Suprapubic skin (tissue), 4 donors: ENCODE data around the gene RNLS. TPM values are rescaled to one million over a fixed set of nuclear protein-coding genes. Genes with fewer than 3 reads are reported as not detected.

Experiments
- DNase-seq, 2 donors: peaks; one replicate each; pipeline ENCODE4 v3.0.0-alpha.2; 2019; ENCODE audit warnings: low spot score in 2 of 2
- H3K27ac ChIP-seq: fragments of 200-600 bp; sonication (generic); one replicate; pipeline ENCODE4 v1.5.1; 2019
- H3K27me3 ChIP-seq: fragments of 200-600 bp; sonication (generic); one replicate; pipeline ENCODE4 v1.5.1; 2019
- H3K36me3 ChIP-seq: fragments of 200-600 bp; sonication (generic); one replicate; pipeline ENCODE4 v1.5.1; 2019
- H3K4me1 ChIP-seq: fragments of 200-600 bp; sonication (generic); one replicate; pipeline ENCODE4 v1.5.1; 2019
- H3K4me3 ChIP-seq: fragments of 200-600 bp; sonication (generic); one replicate; pipeline ENCODE4 v1.5.1; 2019; ENCODE audit warnings: mild to moderate bottlenecking
- H3K9me3 ChIP-seq: fragments of 200-600 bp; sonication (generic); one replicate; pipeline ENCODE4 v1.5.1; 2019
- CTCF ChIP-seq, 2 donors: fragments of 200-600 bp in 1 of 2; fragments of 450-650 bp in 1 of 2; sonication (generic) in 1 of 2; IDR thresholded peaks; one replicate each; pipeline ENCODE4 v1.5.1; 2016 to 2019; ENCODE audit warnings: antibody characterized with exemption in 2 of 2, mild to moderate bottlenecking in 1 of 2, moderate library complexity in 1 of 2
- EP300 ChIP-seq: sonication (generic); formaldehyde crosslinking; IDR thresholded peaks from one replicate; pipeline ENCODE4 v1.6.1; 2017; ENCODE audit warnings: antibody characterized with exemption
- POLR2A ChIP-seq, 2 donors: fragments of 450-650 bp; IDR thresholded peaks; one replicate each; pipeline ENCODE4 v1.6.1; 2017; ENCODE audit warnings: antibody characterized with exemption in 2 of 2, mild to moderate bottlenecking in 2 of 2, moderate library complexity in 2 of 2
- POLR2AphosphoS5 ChIP-seq, 3 donors: sonication (generic); formaldehyde crosslinking; IDR thresholded peaks; one replicate each; pipeline ENCODE4 v1.6.1; 2017; ENCODE audit warnings: antibody characterized with exemption in 3 of 3
- WGBS: methylation state at CpG from one replicate; pipeline ENCODE4 v1.1.5; 2018; 5-methylcytosine and 5-hydroxymethylcytosine counted together
- total RNA-seq, 4 donors: library from RNA; depleted of rRNA; stranded (reverse); fragments of >200 nt; gene quantifications; one replicate each; pipeline ENCODE4 v1.1.0, GENCODE V29; 2016

RNLS gene
- total RNA-seq, 4 donors from 2014 or later, result 9.8 to 23.7 (median 19.2) TPM

- H3K4me1 ChIP-seq, result peaks cover 9% of the 10 kb centered on the region
- no peak overlapping the region for H3K4me3 ChIP-seq
- TF ChIP-seq POLR2AphosphoS5 (IDR thresholded peaks at IDR 0.05) (no peak), POLR2A (IDR thresholded peaks at IDR 0.05) (no peak), EP300 (no peak), CTCF (IDR thresholded peaks at IDR 0.05) (no peak)
- no peaks in the 10 kb centered on the region for H3K36me3 ChIP-seq
- H3K27me3 ChIP-seq, result no peaks in the 10 kb centered on the region
- H3K9me3 ChIP-seq, result no peaks in the 10 kb centered on the region
- no peak overlapping the region for H3K27ac ChIP-seq
- DNase-seq, result no peak
- WGBS, result 82% methylated on average over 3 of the region's 3 CpGs
These were observed 235.4 kb downstream of the RNLS start for GRCh38 chr10:88347597-88348304.

GRCh38 chr10:88347022-88347421 lies 236.1 kb downstream of the RNLS start:
- no peak for DNase-seq
- 81% methylated on average over 2 of the region's 2 CpGs for WGBS
- H3K27ac ChIP-seq, result no peak overlapping the region

GRCh38 chr10:88346144-88346977 lies 236.8 kb downstream of the RNLS start:
- no peaks in the 10 kb centered on the region for H3K9me3 ChIP-seq
- no peak overlapping the region for H3K4me3 ChIP-seq
- no peaks in the 10 kb centered on the region for H3K27me3 ChIP-seq
- WGBS, result 73% methylated on average over 6 of the region's 6 CpGs
- H3K36me3 ChIP-seq, result no peaks in the 10 kb centered on the region
- no peak for TF ChIP-seq POLR2A (IDR thresholded peaks at IDR 0.05)
- TF ChIP-seq POLR2AphosphoS5 (IDR thresholded peaks at IDR 0.05), result no peak
- TF ChIP-seq CTCF (IDR thresholded peaks at IDR 0.05), result no peak
- TF ChIP-seq EP300, result no peak
- DNase-seq, result no peak
- no peak overlapping the region for H3K27ac ChIP-seq
- peaks cover 9% of the 10 kb centered on the region for H3K4me1 ChIP-seq

More at GRCh38 chr10:88347022-88347421, 236.1 kb downstream of the RNLS start:
- Histone ChIP-seq H3K27me3 (no peaks in the 10 kb centered on the region), H3K4me3 (no peak overlapping the region), H3K36me3 (no peaks in the 10 kb centered on the region), H3K9me3 (no peaks in the 10 kb centered on the region), H3K4me1 (peaks cover 9% of the 10 kb centered on the region)
- TF ChIP-seq POLR2A (IDR thresholded peaks at IDR 0.05) (no peak), EP300 (no peak), POLR2AphosphoS5 (IDR thresholded peaks at IDR 0.05) (no peak), CTCF (IDR thresholded peaks at IDR 0.05) (no peak)

GRCh38 chr10:88343761-88344484 lies 239.2 kb downstream of the RNLS start:
- Histone ChIP-seq H3K4me1 (peaks cover 9% of the 10 kb centered on the region), H3K4me3 (no peak overlapping the region), H3K36me3 (no peaks in the 10 kb centered on the region), H3K27ac (no peak overlapping the region), H3K9me3 (no peaks in the 10 kb centered on the region), H3K27me3 (no peaks in the 10 kb centered on the region)
- no peak for TF ChIP-seq POLR2AphosphoS5 (IDR thresholded peaks at IDR 0.05)
- TF ChIP-seq EP300, result no peak
- TF ChIP-seq POLR2A (IDR thresholded peaks at IDR 0.05), result no peak
- no peak for TF ChIP-seq CTCF (IDR thresholded peaks at IDR 0.05)
- 53% methylated on average over 2 of the region's 2 CpGs for WGBS
- DNase-seq, result no peak
